GF-D8 (cell line): Measurements from ENCODE around the gene DGCR6.
"Not testable (repeated sequence)": the region's sequence is repeated elsewhere in the genome, so short reads cannot be mapped to it uniquely, and the experiment has no call there.

ENCODE experiments used
- DNase-seq: peaks from one replicate; lab custom pipeline; 2025; lab: John Stamatoyannopoulos, UW

The DGCR6 gene

DNA sequence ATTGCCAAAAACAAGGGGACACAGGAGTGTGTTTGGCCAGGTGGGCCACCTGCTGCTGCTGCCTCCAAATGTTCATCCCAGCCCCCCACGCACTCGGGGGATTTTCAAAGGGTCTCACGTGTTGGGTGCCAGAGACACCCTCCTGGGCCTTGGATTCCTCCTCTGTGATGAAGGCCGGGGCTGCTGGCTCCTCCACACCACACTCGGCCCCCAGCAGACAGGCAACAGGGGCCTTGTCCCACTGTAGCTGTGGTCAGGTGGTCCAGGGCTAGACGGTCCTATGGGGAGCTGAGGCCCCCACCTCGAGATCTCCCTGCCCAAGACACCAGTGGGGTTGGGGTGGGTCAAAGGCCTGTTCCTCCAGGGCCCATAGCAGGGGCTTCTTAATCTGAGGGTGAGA, 55.1 kb downstream of the DGCR6 start:
- DNase-seq, result not testable (repeated sequence)
